Suprapubic skin (tissue), 4 donors: ENCODE results near the gene NAA60.
"Not testable (repeated sequence)": the region's sequence is repeated elsewhere in the genome, so short reads cannot be mapped to it uniquely, and the experiment has no call there.

Experiments
- CTCF ChIP-seq, 2 donors: fragments of 200-600 bp in 1 of 2; fragments of 450-650 bp in 1 of 2; sonication (generic) in 1 of 2; IDR thresholded peaks; one replicate each; pipeline ENCODE4 v1.5.1; 2016 to 2019; ENCODE audit warnings: antibody characterized with exemption in 2 of 2, mild to moderate bottlenecking in 1 of 2, moderate library complexity in 1 of 2
- POLR2A ChIP-seq, 2 donors: fragments of 450-650 bp; IDR thresholded peaks; one replicate each; pipeline ENCODE4 v1.6.1; 2017; ENCODE audit warnings: antibody characterized with exemption in 2 of 2, mild to moderate bottlenecking in 2 of 2, moderate library complexity in 2 of 2
- POLR2AphosphoS5 ChIP-seq, 3 donors: sonication (generic); formaldehyde crosslinking; IDR thresholded peaks; one replicate each; pipeline ENCODE4 v1.6.1; 2017; ENCODE audit warnings: antibody characterized with exemption in 3 of 3

- peak; percentile 41 to 51 for TF ChIP-seq CTCF (IDR thresholded peaks at IDR 0.05)
- not testable (repeated sequence) for TF ChIP-seq POLR2A, POLR2AphosphoS5 (IDR thresholded peaks at IDR 0.05)
Observed at GRCh38 chr16:3527216-3527829, 83.8 kb downstream of the NAA60 start.
